AG10803 (cell line): ENCODE data around the gene RING1.
A peak's percentile ranks its signal among the peaks of the same experiment; 100 is the strongest.

Source experiments
- DNase-seq: peaks from one replicate; pipeline ENCODE4 v3.0.0; 2010; ENCODE audit warnings: low read depth
- H3K4me3 ChIP-seq: 2 replicates; pipeline ENCODE4 v1.5.1; 2011; ENCODE audit warnings: mild to moderate bottlenecking, low read length, control low read depth
- CTCF ChIP-seq: conservative IDR thresholded peaks from 2 replicates; pipeline ENCODE4 v1.5.1; 2011; ENCODE audit warnings: mild to moderate bottlenecking, low read length, control low read depth, inconsistent platforms

The RING1 gene

GRCh38 chr6:33208091-33208967 lies at the start of gene RING1:
TSS of gene RING1 (plus strand) at chr6:33208500. CDS start at chr6:33208823, 323 bp downstream.
- no peak for TF ChIP-seq CTCF
- peak; percentile 76 for DNase-seq
- peak within 1 kb of the TSS; percentile 89 for H3K4me3 ChIP-seq

DNA sequence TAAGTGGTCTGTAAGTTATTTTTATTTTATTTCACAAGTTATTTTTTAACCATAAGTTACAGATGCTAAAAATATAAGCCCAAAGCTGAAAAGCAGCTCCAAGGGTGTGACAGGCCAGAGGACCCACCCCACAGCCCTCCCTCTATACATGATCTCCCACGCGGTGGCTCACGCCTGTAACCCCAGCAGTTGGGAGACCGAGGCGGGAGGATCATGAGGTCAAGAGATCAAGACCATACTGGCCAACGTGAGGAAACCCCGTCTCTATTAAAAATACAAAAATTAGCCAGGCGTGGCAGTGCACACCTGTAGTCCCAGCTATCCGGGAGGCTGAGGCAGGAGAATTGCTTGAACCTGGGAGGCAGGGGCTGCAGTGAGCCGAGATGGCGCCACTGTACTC lies 48.2 kb upstream of the RING1 start:
- DNase-seq: no peak
- H3K4me3 ChIP-seq: no peak overlapping the region
- no peak for TF ChIP-seq CTCF

DNA sequence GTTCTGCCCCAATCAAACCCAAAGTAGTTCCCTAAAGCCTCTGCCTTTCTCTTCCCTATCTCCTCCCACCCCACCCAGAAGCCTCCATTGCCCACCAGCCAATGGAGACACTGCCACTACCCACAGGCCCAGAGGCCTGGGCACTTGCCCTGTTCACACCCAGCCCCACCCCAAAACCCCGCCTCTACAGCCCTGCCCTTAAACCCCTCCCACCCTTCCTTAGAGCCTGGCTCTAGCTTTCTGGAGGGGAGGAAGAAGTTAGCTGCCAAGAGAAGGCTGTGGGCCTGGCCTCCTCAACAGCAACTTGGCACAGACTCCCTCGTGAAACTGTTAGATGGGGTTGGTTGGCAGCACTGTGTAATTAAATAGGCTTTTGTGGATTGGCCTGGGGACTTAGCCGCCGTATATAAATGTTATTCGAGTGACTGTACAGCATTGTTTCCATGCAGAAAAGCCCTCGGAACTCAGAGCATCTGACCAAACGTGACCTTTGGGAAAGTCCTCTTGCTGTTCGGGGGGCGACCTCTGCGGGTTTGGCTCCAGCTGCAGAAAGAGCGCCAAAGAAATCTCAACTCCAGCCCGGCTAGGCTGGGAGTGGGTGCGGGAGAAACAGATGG lies 47.5 kb upstream of the RING1 start:
- DNase-seq: peak; percentile 96
- H3K4me3 ChIP-seq: no peak overlapping the region; the same call in 1 of the 2 replicates

DNA sequence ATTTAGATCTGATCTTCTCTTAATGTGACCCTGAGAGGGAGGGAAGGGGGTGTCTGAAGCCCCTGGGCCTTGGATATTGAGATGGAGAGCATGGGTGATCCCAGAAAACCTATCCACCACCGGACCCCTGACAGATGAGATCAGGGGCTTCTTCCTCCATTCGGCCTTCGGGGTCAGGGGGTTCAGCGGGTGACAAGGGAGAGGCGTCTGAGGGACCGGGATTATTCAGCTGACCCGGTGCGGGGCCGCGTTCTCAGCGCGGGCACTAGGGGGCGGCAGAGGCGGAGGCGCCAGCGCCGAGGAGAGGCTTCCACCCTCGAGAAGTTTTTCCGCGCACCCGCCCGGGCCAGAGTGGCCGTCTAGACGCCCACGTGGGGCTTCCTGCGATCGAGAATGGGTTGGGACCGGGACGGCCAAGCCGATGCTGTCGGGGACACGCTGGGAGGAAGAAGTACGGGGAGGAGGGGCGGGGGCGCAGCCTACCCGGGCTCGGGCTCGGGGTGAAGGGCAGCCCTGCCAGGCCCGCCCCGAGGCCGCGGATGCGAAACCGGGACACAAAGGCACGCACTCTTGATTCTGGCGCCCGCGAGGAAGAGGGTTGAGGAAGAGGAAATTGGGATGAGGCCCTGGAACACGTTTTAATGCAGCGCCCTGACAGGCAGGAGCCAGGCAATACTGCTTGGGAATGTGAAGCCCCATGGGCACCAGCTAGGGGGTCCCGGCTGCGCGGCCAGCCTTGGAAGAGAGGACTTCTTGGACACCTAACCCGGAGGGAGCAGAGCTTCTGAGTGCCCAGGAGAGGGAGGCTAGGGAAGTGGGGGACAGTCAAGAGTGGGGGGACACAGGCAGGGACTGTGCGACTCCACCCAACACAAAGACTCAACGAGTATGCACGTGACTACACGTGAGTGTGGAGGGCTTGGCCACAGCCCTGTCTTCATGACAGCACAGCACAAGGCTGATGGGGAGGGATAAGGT lies 46.7 kb upstream of the RING1 start:
- H3K4me3 ChIP-seq: peak overlapping the region; percentile 56

More for the DNA sequence above, 47.5 kb upstream of the RING1 start:
- no peak for TF ChIP-seq CTCF

GRCh38 chr6:33163540-33163939 lies 44.8 kb upstream of the RING1 start:
- no peak for TF ChIP-seq CTCF
- DNase-seq: no peak
- no peak overlapping the region for H3K4me3 ChIP-seq

More for the DNA sequence above, 46.7 kb upstream of the RING1 start:
- peak; percentile 56 for DNase-seq
- TF ChIP-seq CTCF: peak; percentile 75

DNA sequence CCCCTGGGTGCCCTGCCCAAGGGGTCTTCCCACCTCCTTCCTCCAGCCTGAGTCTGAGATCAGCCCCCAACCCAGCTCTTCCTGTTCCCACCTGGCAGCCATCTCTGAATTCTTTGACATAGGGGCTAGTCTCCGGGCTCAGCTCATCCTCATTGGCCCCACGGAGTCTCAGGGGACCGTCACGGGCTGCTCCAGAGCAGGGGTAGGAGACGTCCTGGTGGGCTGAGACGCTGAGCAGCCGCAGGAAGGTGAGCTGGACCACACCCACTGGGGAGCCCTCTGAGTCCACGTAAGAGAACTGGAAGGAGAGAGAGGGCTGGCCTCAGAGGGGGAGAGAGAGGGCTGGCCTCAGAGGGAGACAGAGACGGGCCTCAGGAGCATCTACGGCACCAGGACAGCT lies 44.1 kb upstream of the RING1 start:
- TF ChIP-seq CTCF: no peak
- H3K4me3 ChIP-seq: no peak overlapping the region
- DNase-seq: no peak
